ENCODE data around the gene CLDN22. TPM values are rescaled to one million over a fixed set of nuclear protein-coding genes. Genes with fewer than 3 reads are reported as not detected.

CLDN22 gene
- total RNA-seq, 4 donors from 2014 or later: 0.85 TPM; not detected in 3

DNA sequence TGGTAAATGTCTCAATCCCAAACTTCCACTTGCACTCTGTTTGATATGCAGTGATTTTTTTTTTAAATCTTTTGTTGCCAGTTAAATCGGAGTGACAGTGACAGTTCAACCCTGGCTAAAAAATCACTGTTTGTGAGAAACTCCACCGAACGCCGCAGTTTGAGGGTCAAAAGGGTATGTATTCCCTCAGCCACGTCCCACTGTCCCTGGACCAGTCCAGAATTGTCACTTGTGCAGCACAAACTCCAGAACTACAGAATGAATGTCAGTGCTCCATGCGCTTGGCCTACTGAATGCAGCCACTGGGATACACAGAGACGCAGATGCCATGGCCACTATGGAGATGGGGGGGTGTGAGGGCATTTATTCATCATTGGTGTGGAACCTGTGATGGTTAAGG, 34.2 kb downstream of the CLDN22 start:
- Histone ChIP-seq H3K9me3 (no peaks in the 10 kb centered on the region), H3K36me3 (peaks cover 0 to 94% (median 0%) of the 10 kb centered on the region in 3 donors), H3K27ac (no peak overlapping the region), H3K4me1 (no peaks in the 10 kb centered on the region), H3K4me3 (no peak overlapping the region), H3K27me3 (no peaks in the 10 kb centered on the region)
- TF ChIP-seq CTCF (IDR thresholded peaks at IDR 0.05) (no peak), POLR2A (IDR thresholded peaks at IDR 0.05) (no peak)
- intact Hi-C loops (cut with DNase I): no loop called here
- WGBS, 2 donors: 89 to 93% methylated on average over 6 to 7 of the region's 7 CpGs
- DNase-seq: no peak

GRCh38 chr4:183284965-183285364, 35.1 kb downstream of the CLDN22 start:
- Histone ChIP-seq H3K4me1 (no peaks in the 10 kb centered on the region), H3K27me3 (no peaks in the 10 kb centered on the region), H3K36me3 (peaks cover 0 to 92% (median 0%) of the 10 kb centered on the region in 3 donors), H3K4me3 (no peak overlapping the region), H3K27ac (no peak overlapping the region), H3K9me3 (no peaks in the 10 kb centered on the region)
- no peak for DNase-seq
- no peak for TF ChIP-seq CTCF (IDR thresholded peaks at IDR 0.05)
- no peak for TF ChIP-seq POLR2A (IDR thresholded peaks at IDR 0.05)
- intact Hi-C loops (cut with DNase I): no loop called here
- 61 to 72% methylated on average over 4 of the region's 4 CpGs for WGBS, 2 donors

GRCh38 chr4:183284258-183284785, 35.8 kb downstream of the CLDN22 start:
- no peak for DNase-seq
- Histone ChIP-seq H3K4me3 (no peak overlapping the region), H3K4me1 (no peaks in the 10 kb centered on the region), H3K36me3 (peaks cover 0 to 86% (median 0%) of the 10 kb centered on the region in 3 donors), H3K27me3 (no peaks in the 10 kb centered on the region), H3K27ac (no peak overlapping the region), H3K9me3 (no peaks in the 10 kb centered on the region)
- intact Hi-C loops (cut with DNase I): no loop called here
- 81 to 89% methylated on average over 12 of the region's 12 CpGs for WGBS, 2 donors
- TF ChIP-seq CTCF (IDR thresholded peaks at IDR 0.05): no peak
- no peak for TF ChIP-seq POLR2A (IDR thresholded peaks at IDR 0.05)

- Histone ChIP-seq H3K9me3 (peaks cover 0 to 19% (median 18%) of the 10 kb centered on the region in 3 donors), H3K4me1 (no peaks in the 10 kb centered on the region), H3K27me3 (no peaks in the 10 kb centered on the region), H3K27ac (no peak overlapping the region), H3K36me3 (peaks cover 0 to 62% (median 7%) of the 10 kb centered on the region in 3 donors), H3K4me3 (no peak overlapping the region)
- intact Hi-C loops (cut with DNase I): no loop called here
- no peak for DNase-seq
- TF ChIP-seq CTCF (IDR thresholded peaks at IDR 0.05) (no peak), POLR2A (IDR thresholded peaks at IDR 0.05) (no peak)
- 38 to 89% methylated on average over 1 of the region's 1 CpG for whole genome bisulfite sequencing, 2 donors
These were observed 44.0 kb downstream of the CLDN22 start for GRCh38 chr4:183276106-183276505.

DNA sequence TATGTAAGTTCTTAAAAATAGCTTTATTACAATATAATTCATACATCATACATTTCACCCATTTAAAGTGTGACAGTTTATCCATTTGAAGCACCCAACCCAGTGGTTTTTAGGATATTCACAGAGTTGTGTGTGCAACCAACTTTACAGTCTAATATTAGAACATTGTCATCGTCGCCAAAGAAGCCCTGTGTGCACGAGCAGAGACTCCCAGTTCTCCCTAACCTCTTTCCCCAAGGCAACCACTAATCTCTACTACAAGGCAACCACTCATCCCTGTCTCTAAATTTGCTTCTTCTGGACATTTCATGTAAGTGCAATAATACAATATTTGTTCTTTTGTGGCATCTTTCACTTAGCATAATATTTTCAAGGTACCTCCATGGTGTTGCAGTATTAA, 47.7 kb downstream of the CLDN22 start:
- Histone ChIP-seq H3K4me1 (no peaks in the 10 kb centered on the region), H3K36me3 (peaks cover 0 to 73% (median 7%) of the 10 kb centered on the region in 3 donors), H3K9me3 (peaks cover 0 to 19% (median 18%) of the 10 kb centered on the region in 3 donors), H3K27me3 (no peaks in the 10 kb centered on the region), H3K27ac (no peak overlapping the region), H3K4me3 (no peak overlapping the region)
- DNase-seq: no peak
- no peak for TF ChIP-seq CTCF (IDR thresholded peaks at IDR 0.05)
- 69 to 96% methylated on average over 3 of the region's 3 CpGs for WGBS, 2 donors
- intact Hi-C loops (cut with DNase I): no loop called here
